DMS53 (cell line): Measurements from ENCODE around the gene WBP1L.

ENCODE experiments used
- DNase-seq: peaks from one replicate; lab custom pipeline; 2025; lab: John Stamatoyannopoulos, UW

Gene WBP1L

DNA sequence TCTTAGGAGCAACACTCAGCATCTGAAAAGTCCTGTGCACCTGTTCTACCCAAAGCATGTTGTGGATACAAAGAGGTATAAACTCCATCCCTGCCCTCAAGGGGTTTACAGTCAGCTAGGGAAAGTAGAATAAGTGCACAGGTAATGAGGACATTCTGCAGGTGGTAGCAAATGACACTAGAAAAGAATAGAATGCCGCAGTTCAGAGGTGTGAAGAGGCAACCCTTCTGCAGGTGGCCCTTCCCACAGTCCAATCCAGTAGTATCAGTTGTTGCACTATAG lies 36.7 kb downstream of the WBP1L start:
- no peak for DNase-seq

DNA sequence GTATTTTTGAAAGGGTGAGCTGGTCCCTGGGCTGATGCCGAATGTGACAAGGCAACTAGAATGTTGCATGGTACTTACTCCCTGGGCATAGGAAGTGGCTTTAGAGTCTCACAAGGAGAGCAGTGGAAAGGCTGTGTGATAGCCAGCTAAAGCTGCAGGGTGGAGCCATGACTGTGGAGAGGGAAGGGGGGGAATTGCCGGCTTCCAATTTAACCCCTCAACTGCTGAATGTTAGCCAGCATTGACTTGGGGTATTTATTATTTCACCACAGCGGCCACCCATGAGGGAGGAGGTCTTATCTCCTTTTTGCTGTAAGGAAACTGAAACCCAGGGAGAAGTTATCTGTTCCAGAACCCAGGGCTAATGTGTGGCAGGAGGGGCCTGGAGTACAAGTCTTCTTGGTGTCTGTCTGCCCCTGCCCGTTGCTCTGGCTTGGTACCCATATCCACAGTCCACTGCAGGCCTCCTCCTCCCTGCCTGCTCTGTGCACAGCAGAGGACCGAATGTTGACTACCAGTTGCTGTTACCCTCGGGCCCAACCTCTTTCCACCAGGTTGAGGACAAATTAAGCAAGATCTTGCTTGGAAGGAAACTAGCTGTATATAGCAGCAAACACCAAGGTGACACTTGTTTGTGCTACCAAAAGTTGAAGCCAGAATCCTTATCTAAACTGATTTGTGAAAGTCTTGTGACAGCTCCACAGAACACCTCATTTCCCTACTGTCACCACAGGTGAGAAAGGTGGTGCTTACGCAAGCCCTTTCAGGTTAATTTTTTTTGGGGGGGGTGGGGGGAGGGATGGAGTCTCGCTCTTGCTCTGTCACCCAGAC lies 37.6 kb downstream of the WBP1L start:
- no peak for DNase-seq

DNA sequence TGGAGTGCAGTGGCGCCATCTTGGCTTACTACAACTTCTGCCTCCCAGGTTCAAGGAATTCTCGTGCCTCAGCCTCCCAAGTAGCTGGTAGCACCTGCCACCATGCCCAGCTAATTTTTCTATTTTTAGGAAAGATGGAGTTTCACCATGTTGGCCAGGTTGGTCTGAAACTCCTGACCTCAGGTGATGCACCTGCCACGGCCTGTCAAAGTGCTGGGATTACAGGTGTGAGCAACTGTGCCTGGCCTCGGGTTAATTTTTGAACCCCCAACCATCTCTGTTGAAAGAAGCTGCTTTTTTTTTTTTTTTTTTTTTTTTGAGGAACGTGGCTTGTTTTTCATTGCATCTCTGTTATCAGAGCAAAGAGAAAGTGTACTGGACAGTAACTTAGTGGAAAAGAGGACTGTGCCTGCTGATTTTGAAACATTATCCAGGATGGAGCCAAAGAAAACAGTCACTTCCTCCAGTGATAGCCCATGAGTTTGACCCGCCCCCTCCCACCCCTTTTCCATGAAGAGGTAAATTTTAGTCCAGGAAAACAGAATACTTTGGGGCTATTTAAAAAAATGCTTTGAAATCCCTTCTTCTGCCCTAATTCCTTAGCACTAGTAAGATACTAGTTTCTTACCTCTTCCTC lies 38.3 kb downstream of the WBP1L start:
- DNase-seq = no peak

DNA sequence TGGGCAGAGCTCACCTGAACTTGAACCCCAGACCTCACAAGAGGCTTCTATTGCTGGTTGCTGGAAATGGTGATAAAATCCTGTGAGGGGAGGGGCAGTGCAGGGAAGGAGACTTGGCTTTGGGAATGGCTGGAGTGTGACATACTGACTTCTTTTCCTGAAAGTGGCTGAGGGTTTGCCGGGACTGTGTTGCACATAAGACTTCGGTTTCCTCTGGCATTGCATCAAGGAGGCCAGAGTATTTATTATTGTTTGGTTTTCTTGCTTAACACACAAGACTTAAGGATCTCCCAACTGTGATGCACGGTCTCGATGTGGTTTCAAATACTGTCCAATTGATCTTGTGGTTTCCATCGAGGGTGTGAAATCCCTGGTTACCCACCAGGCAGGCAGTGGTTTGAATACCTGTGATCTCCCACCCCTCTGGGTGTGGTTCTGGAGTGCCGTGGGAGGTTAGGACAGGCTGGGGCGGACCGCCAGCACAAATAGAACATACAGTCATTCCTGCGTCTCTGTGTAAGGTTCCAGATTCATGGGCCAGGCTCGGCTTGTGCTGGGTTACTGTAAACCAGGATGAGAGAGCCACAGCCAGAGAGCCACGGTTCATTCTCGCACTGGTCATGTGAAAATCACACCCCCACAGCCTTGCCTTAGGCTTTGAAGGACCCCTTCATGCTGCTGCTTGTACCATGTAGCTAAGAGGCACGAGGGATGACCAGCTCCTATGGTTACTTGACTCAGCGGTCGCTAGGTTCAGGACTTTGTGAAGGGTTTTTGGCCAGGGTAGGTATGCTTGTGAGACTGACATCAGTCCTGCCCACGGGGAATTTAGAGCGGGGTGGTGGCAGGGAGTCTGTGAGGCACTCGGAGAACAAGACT lies 39.2 kb downstream of the WBP1L start:
- no peak for DNase-seq

DNA sequence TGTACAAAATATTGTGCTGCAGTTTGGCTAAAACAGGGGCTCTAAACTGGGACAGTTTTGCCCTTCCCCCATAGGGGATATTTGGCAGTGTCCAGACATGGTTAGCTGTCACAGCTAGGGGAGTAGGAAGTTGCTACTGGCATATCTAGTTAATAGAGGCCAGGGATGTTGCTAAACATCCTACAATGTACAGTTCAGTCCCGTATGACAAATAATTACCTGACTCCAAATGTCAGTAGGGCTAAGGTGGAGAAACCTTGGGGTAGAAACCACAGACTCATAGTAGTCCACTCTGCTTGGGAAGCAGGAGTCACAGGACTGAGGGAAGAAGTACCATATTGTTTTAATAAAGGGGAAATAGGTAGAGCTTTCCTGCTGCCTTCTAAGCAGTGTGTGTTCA lies 39.8 kb downstream of the WBP1L start:
- no peak for DNase-seq

DNA sequence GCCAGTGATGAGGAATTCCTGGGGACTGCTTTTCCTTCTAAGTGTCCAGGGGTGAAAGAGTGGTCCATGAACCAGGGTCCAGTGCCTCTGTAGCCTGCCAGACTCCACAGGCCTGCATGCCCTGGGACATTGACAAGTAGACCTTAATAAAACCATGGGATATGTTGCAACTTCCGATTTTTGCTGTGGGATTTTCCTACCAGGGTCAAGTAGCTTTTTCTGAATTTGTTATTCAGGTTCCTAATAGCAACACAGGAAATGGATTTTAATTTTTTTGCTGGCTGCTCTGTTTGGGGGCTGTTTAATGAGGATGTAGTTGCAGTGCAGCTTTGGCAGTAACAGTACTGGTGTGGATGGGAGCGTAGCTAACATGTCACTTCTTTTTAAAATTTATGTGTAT lies 42.1 kb downstream of the WBP1L start:
- DNase-seq = no peak

DNA sequence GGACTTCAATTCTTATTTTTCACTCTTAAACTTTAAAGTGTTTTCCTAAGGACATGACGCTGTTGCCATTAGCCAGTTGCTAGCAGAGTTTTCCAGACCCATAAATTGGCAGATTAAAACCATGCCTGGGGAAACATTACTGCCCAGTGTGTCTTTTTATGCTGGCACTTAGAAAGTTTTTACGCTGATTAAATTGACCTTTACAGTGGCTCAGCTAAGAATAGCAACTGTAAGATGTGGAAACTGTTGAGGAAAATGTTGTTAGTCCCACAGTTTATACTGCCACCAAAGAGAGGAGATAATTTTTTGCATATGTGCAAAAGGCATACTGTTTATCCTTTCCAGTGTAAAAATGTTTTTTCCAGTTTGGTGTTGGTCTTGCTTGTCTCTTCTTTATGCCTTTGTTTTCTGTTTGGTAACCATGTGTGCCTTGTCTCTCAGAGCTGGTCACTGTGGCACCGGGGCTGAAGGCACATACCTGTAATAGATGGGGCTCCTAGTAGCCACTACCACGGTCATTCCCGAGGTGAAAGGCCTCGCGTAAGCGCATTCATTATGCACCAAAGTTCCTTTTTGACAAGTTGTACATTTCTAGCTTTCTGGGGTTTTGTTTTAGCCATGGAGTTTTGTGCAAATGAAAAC lies 48.1 kb downstream of the WBP1L start:
- DNase-seq = no peak

DNA sequence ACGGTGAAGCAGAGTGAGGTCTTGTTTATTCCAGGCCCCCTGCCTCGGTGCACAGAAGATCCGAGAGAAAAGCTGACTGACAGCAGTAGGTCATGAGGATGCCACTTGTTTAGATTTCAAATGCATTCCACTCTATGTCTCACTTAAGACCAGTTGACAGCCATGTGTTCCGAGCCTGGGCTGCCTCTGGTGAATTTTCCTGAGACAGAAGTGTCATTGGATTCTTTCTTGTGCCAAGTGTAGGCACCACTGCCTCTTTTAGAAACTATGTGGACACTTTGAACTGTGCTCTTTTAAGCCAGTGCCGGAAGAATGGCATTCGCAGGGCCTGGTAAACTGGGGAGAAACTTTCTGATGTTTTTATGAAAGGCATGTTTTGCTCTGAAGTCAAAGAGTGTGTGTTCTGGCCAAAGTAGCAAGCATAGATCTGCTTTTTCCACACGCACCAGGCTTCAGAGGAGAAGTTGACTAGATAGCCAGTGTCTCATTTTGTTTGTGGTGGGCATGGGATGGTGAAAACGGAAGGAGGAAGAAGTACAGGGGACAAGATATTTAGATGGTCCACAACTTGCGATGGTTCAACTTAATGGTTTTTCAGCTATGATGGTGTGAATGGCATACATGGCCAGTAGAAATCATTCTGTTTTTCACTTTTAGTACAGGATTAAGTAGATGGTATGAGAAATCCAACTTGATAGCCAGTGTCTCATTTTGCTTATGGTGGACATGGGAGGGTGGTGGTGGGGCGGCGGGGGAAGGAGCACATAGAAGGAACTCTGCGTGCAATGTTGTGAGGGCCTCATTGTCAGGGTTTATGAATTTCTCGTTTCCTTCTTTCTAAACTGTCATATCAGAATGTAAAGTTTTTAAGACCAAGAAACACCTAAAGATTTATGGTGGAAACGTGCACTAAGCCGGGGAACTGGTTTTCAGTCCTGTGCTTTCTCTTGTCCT lies 52.0 kb downstream of the WBP1L start:
- DNase-seq = no peak

DNA sequence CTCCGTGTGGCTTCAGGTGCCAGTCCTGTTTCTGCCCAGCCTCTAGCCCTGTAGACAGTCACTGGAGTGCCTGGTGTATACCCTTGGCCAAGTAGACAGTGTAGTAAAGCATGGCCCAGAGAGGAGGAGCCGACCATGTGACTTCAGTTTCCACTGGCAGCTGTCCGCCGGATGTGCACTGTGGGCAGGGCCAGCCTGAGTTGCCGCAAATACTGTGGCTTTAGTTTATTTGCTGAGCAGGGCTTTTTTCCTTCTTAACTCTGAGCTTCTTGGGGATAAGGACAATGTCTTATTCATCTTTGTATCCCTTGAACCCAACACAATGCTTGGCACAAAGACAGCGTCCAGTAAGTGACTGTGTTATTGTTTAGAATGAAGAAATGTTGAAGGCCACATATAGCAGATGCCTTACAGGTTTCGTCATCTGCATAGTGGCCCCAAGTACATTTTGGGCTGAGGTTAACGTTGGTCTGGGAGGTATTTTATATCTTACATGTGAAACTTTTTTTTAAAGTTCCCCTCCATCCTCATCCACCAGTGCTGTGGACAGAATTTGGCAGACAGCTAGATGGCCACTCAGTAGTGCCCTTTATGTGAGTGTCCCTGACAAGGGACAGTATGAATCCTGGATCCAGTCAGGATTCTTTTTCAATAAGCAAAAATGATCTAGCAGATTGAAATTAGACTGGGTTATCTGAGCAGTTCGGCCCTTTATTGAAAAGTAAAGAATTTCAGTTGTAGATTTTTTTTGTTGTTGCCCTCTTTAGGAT lies 52.8 kb downstream of the WBP1L start:
- DNase-seq = no peak

DNA sequence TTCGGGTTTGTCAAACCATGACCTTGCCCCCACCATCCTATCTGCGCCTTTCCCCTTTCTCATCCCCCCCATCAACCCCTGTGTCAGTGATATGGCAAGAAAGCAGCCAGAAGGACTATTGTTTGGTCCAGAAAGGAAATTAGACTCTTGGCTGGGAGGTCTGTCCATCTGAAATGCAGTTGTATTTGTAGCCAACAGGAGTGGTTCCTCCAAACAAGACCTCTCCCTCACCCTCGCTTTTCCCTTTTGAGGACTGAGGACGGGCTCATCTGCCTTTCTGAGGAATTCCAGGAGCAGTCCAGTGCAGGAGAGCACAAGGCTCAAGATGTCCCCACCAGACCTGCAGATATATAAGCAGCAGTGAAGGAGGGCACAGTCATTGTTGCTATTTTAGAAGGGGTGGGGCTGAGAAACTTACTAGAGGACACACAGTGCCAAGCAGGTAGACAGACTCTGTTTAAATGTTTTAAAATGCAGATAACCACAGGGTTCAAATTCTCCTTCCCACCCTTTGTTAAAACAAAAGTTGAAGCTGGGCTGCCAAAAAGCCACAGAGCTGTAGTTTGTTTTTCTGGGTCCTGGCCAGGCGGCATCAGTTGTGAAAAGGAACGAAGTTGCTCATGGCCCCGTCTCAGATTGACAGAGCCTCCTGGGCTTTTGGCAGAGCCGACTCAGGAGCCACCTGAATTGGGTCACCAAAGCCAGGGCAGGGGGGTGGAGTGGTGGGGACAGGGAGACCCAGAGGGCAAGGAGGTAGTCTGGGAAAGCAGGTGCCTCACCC lies 56.1 kb downstream of the WBP1L start:
- no peak for DNase-seq

DNA sequence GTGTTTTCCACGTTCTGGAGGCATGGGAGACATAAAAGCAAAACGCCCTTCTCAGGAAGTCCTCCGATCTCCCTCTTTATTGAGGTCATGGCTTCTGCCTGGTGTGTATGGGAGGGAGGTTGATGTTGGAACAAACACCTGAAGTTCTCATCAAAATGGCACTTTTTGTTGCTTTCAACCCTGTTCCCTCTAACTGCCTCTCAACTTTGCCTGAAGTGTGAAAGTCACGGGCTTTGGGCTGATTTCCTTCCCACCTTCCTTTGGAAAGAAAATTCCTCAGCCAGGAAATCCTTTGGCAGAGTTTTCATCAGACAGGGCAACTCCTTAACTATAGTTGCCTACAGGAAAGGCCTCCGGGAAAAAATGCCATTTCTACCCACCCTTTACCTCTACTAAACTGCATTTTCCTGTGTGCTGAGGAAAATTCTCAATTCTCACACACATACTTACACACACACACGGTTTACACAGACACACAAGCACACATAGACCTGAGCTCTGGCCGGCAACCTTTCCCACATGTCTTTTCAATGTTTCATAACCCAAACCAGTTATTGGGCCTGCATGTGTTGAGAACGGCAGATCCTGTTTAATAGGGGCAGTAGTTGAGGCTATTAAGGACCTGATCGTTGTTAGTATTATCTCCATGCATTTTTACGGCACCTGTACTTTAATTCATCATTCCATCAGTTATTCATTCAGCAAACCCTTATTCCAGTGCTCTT lies 57.0 kb downstream of the WBP1L start:
- DNase-seq = no peak

DNA sequence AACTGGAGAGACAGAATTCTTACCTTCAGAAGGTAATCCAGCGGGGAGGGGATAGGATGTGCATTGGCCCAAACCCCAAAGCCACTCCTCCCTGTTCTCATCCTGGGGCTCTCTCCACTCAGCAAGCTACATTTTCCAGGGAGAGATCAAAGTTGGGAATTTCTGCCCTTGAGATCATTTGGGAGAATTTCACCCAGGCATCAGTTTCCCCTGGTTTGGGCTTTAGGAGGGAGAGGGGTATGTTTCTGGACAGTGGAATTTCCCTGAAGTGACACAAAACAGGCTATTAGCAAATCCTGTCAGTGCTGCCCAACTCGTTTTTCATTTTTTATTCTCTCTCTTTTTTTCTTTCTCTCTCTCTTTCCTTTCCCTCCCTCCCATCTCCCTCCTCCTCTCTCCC lies 57.7 kb downstream of the WBP1L start:
- no peak for DNase-seq

DNA sequence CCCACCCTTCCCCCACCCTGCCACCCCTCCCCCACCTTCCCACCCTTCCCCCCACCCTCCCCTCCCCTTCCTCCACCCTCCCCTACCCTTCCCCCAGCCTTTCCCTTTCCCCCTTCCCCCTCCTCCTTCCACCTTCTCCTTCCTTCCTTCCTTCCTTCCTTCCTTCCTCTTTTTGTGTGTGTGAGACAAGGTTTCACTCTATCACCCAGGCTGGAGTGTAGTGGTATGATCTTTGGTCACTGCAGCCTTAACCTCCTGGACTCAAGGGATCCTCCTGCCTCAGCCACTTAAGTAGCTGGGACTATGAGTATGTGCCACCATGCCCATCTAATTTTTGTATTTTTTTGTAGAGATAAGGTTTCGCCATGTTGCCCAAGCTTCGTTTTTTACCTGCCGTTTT lies 58.2 kb downstream of the WBP1L start:
- no peak for DNase-seq

DNA sequence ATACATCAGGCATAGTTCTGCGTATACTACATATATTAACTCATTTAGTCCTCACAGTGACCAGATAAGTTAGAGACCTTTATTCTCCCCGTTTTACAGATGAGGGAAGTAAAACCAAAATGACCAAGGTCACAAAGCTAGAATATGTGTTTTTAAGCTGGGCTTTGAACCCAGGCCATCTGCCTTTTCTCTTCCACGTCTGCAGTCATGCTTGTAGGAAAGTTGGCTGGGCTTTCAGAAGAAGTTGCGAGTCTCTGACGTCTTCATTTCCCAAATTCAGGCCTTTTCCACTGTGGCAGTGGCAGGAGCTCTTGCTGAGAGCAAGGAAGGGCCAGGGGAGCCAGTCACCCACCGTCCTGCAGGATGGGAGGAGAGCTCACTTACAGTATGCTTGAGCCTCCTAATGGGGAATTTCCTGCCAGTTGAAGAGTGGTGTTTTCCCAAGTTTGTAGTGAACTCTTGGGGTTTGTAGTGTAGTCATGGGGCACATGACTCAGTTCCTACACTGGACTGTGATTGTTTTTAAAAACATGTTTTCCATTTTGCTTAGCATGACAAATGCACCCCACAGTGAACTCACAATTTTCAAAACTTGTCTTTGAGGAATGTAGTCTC lies 59.3 kb downstream of the WBP1L start:
- no peak for DNase-seq

DNA sequence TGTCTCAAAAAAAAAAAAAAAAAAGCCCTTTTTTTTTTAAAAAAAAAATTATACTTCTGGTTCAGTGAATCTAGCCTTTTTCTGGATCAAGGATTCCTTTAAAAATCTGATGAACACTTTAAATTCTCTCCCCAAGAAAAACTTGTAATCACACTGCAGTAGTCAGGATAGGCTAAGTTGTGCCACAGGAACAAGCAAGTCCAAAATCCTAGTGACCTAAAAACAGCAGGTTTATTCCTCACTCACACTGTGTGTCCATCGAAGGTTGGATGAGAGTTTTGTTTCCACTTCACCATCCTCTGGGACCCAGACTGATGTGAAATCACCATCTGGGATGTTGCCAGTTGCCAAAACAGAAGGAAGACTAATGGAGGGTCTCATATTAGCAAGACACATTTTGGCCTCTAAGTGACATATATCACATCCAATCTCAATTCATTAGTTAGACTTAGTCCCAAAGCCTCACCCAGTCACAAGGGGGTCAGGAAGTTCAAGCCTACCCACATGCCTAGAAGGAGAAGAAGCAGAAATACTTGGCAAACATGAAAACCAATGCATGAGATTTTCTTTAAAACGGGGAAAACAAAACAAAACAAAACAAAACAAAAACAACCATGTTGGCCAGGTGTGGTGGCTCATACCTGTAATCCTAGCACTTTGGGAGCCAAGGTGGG lies 60.8 kb downstream of the WBP1L start:
- no peak for DNase-seq

DNA sequence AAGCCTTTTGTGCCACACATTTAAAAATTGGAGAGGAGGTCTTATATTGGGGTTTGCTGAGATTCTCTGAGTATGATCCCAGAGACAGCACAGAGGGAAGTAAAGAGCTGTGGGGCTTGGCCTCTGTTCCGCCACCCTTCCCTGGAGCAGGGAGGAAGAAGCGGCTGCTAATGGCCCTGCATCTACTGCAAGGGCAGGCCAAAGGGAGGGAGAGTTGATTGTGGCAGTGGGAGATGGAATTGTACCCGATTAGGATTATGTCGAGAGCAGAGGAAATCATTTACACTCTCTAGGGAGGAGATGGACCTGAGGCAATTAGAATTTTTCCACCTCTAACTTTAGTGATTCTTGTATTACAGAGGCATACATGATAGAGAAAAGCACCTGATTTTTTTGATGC lies 64.6 kb downstream of the WBP1L start:
- no peak for DNase-seq

DNA sequence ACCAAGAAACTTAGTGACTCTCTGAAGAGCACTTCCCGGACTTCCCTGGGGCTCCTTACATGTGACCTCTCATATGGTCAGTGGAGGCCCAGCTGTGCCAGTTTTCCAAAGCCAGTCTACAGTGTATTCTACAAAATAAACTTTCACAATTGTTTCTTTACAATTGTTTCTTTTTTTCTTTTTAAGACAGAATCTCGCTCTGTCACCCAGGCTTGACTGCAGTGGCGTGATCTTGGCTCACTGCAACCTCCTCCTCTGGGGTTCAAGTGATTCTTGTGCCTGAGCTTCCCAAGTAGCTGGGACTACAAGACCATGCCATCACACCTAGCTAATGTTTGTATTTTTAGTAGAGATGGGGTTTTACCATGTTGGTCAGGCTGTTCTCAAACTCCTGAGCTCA lies 67.6 kb downstream of the WBP1L start:
- DNase-seq = no peak

DNA sequence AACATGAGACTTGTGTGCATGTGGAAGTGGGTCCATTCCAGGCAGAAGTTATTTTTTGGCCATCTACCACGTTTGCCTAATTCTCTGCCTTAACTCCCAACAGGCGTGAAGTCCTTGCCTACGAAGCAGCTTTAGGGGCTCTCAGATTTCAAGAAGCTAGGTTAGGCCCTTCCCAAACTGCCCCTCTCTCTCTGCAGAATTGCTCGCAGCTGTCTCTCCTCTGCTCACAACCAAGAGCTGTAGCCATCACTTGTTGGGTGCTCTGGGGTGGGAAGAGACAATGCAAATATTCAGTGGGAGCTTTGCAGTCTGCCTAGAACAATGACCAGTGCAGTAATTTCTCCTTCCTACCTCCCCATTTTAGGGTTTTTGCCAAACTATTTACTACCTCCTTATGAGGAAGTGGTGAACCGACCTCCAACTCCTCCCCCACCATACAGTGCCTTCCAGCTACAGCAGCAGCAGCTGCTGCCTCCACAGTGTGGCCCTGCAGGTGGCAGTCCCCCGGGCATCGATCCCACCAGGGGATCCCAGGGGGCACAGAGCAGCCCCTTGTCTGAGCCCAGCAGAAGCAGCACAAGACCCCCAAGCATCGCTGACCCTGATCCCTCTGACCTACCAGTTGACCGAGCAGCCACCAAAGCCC lies 68.6 kb downstream of the WBP1L start:
- DNase-seq = no peak
